ENCODE measurements around the gene SLC45A3.

- TF ChIP-seq EZH2 (IDR thresholded peaks at IDR 0.05), result no peak
- no peak for TF ChIP-seq POLR2AphosphoS5 (IDR thresholded peaks at IDR 0.05; ENCODE audit: borderline replicate concordance, low read depth, low read length)
- TF ChIP-seq FOXP2 (optimal IDR thresholded peaks at IDR 0.05; ENCODE audit: control extremely low read depth, extremely low read length, insufficient read depth), result no peak
These were observed 38.7 kb upstream of the SLC45A3 start for GRCh38 chr1:205719015-205719414.

Data from SK-N-MC (cell line).